Activated naive CD8-positive, alpha-beta T cell treated with anti-CD3 and anti-CD28 coated beads, Interleukin-2, amount 50 U/mL, for 24 hours (primary cell): ENCODE results near the gene MTHFSD.

Experiments used
- ATAC-seq: fragments of 150-1000 bp; cut with Tn5 transposase; one replicate; pipeline ENCODE4 v1.10.0; 2021
- DNase-seq: peaks from one replicate; pipeline ENCODE4 v3.0.0; 2021
- H3K27ac Mint-ChIP-seq: one replicate; pipeline ENCODE4 v1.8.0; 2021; ENCODE audit warnings: mild to moderate bottlenecking, mixed read lengths
- H3K27me3 Mint-ChIP-seq: one replicate; pipeline ENCODE4 v1.8.0; 2021; ENCODE audit warnings: mixed read lengths
- H3K36me3 Mint-ChIP-seq: one replicate; pipeline ENCODE4 v1.8.0; 2021; ENCODE audit warnings: low read depth, mixed read lengths
- H3K4me1 Mint-ChIP-seq: one replicate; pipeline ENCODE4 v1.8.0; 2021; ENCODE audit warnings: mixed read lengths
- H3K4me3 Mint-ChIP-seq: one replicate; pipeline ENCODE4 v1.8.0; 2021; ENCODE audit warnings: mild to moderate bottlenecking, moderate library complexity, mixed read lengths
- H3K9me3 Mint-ChIP-seq: one replicate; pipeline ENCODE4 v1.8.0; 2021; ENCODE audit warnings: mixed read lengths

MTHFSD gene

DNA sequence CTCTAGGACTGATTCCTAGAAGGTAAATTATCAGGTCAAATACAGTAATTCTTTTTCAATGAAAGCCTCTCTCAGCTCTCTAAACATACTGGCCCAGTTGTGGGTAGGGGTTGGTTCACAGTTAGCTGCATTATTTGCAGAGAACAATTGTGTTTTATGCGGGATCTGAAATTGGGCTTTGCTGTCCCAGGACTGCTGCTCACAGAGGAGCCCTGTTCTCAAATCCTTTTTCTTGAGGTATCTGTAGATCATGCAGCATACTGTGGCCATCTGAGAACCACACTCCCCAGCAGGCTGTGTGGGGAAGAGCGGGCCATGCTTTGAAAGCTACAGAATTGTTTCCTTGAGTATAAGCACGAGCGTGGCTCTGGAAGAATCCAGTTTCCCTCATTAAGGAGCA lies 17.5 kb downstream of the MTHFSD start:
- no peak for ATAC-seq
- no peak overlapping the region for H3K27ac Mint-ChIP-seq
- H3K4me1 Mint-ChIP-seq: no peaks in the 10 kb centered on the region
- H3K9me3 Mint-ChIP-seq: no peaks in the 10 kb centered on the region
- H3K27me3 Mint-ChIP-seq: no peaks in the 10 kb centered on the region
- H3K4me3 Mint-ChIP-seq: no peak overlapping the region
- peaks cover 20% of the 10 kb centered on the region for H3K36me3 Mint-ChIP-seq
- DNase-seq: no peak

DNA sequence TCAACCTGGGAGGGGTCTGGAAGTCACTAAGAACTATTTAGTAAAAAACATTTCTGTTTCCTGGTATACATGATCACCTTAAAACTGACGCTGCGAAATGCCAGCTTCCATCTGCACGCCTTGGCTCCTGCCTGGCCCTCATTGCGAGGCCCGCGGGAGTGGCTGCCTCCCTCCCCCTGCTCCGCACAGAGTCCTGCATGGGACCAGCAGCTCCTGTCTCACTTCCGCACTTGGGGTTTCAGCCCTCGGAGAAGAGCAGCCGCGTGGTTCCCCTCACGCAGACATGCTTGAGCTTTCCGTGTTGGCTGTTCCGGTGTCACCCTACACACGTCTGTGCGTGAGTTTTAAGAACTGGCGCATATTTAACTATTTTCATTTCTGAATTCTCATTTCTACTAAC lies 18.4 kb downstream of the MTHFSD start:
- Mint-ChIP-seq H3K36me3 (peaks cover 16% of the 10 kb centered on the region), H3K27me3 (no peaks in the 10 kb centered on the region), H3K27ac (no peak overlapping the region), H3K4me3 (no peak overlapping the region), H3K4me1 (no peaks in the 10 kb centered on the region), H3K9me3 (no peaks in the 10 kb centered on the region)
- DNase-seq (no peak), ATAC-seq (no peak)

DNA sequence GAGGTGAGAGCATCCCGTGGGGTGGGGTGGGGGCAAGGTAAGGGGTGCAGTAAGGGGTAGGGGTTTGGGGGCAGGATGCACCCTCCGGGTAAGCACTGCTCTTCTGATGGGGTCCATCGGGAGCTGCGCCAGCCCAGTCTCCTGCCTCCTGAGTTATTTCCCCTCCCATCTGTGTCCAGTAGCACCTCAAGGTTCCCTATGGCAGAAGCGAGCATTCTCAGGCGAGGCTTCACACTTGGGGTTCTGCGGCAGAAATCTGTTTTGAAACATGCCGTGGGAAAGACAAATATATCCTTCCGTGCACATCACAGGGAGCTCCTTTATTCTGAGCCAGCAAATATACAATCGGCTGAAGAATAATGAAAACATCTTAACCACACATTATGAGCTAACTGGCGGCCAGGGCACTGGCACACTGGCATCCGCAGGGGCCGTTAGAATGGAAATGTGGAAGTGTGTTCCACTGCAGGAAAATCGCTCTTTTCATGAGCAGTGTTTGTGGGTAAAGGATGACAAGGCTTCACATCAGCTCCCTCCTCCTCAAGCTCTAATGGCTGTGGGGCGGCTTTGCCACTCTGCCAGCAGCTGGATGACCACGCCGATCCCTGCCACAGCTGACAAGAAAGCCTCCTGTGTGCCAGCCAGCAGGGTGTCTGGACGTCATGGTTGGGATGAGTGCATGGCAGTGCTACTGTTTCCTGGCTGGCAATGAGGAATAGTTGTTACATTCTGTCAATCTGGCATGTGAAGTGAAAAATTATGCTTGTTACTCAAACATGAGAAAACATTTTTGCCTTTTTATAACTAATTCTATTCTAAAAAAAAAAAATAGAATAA lies 20.0 kb downstream of the MTHFSD start:
- Mint-ChIP-seq H3K4me1 (no peaks in the 10 kb centered on the region), H3K36me3 (peaks cover 11% of the 10 kb centered on the region), H3K9me3 (no peaks in the 10 kb centered on the region), H3K4me3 (no peak overlapping the region), H3K27me3 (no peaks in the 10 kb centered on the region), H3K27ac (no peak overlapping the region)
- no peak for ATAC-seq
- DNase-seq: no peak

DNA sequence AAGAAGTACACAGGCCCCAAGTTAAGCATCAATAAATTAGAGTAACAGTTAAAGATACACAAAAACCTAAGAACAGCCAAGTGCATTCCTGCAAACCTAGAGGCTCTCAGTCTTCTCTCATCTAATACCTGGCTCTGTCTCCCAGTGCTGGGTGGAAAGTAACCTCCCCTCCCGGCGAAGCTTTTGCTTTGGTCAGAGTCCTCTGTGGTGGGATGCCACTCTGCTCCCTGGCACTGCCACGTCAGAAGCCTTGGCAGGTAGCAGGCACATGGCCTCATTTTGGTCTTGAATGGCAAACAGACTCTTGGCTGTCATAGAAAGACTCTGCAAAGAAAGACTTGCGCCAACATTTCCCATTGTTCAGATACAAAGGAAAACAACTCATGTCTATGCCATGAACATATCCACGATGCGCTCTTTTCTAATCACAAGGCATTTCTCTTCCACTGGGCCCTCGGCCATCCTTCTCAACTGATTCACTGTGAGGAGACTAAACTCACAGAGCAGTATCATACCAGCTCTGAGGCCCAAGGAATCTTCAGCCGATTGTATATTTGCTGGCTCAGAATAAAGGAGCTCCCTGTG lies 21.2 kb downstream of the MTHFSD start:
- Mint-ChIP-seq H3K4me1 (no peaks in the 10 kb centered on the region), H3K36me3 (peaks cover 11% of the 10 kb centered on the region)

DNA sequence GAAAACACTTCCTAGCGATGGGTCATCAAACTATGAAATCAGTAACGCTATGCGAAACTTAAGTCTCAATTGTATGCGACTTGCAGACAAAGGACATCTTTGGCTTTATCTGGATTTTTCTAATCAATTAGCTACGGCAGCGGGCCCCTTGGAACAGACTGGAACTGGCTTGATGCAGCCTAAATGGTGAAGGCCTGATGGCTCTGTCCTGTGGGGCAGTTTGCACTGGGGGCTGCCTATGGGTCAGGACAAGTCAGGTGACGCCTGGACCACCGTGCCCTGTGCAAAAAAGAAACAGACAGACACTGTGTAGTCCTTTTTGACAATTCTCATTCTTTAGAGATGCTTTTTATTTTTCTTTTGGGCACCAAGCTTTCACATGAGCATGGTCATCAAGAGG lies 22.0 kb downstream of the MTHFSD start:
- ATAC-seq (no peak), DNase-seq (no peak)
- Mint-ChIP-seq H3K27ac (no peak overlapping the region), H3K4me1 (no peaks in the 10 kb centered on the region), H3K4me3 (no peak overlapping the region), H3K9me3 (no peaks in the 10 kb centered on the region), H3K27me3 (no peaks in the 10 kb centered on the region), H3K36me3 (peaks cover 13% of the 10 kb centered on the region)

More for the DNA sequence above, 21.2 kb downstream of the MTHFSD start:
- no peak overlapping the region for H3K27ac Mint-ChIP-seq
- ATAC-seq (no peak), DNase-seq (no peak)
- no peaks in the 10 kb centered on the region for H3K9me3 Mint-ChIP-seq
- H3K27me3 Mint-ChIP-seq: no peaks in the 10 kb centered on the region
- no peak overlapping the region for H3K4me3 Mint-ChIP-seq

DNA sequence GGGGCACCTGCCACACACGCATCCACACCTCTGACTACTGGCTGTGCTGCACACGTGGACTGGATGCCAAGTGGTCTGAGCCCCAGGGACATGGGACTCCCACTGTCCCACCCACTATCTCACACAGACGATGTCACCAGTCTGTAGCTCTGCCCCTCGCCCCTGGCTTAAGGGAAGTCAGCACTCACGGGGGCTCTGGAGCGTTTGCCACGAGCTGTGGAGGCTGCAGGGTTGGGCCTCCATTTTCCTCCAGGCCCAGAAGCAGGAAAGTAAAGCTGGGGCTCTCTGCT lies 22.6 kb downstream of the MTHFSD start:
- no peaks in the 10 kb centered on the region for H3K4me1 Mint-ChIP-seq

DNA sequence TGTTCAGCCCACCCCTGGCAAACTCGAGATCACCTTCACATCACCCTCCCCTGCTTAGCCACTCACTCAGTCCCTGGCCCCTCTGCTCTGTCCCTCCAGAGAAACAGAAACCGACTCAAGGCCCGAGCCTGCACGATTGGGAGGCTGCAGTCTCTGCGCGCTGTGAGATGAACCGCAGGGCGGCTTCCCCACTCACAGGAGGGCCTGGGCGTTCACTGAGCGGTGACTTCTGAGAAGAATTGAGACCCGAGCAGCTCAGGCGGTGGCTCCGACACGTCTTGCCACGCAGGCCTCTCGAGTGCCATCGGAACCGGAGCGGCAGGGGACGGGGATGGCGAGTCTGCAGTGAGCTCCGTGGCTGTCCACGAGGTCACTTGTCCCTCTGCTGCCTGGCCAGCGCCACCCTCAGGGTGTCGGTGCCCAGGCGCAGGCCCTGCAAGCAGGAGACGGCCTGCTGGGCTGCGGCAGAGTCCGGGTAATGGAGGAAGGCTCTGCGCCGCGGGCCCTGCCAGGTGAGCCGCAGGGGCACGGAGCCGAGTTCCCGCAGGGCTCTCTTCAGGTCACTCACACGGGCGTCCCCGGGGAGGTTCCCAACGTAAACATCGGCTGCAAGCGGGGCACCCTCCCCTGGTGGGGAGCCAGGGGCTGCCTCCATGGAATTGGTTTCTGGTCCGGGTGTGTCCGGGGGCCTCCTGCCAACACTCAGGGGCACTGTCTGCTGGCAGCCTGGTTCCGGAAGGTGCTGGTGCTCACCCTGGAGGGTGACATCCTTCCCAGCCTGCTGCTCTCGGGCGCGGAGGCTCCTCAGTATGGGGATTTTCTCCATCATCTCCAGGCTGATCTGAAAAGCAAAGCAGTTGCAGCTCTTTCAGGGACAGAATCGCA lies 23.2 kb downstream of the MTHFSD start:
- H3K36me3 Mint-ChIP-seq: peaks cover 8% of the 10 kb centered on the region
- no peak overlapping the region for H3K4me3 Mint-ChIP-seq
- H3K4me1 Mint-ChIP-seq: no peaks in the 10 kb centered on the region
- no peak overlapping the region for H3K27ac Mint-ChIP-seq
- DNase-seq (no peak), ATAC-seq (no peak)
- no peaks in the 10 kb centered on the region for H3K9me3 Mint-ChIP-seq
- H3K27me3 Mint-ChIP-seq: no peaks in the 10 kb centered on the region

More for the DNA sequence above, 22.6 kb downstream of the MTHFSD start:
- Mint-ChIP-seq H3K27ac (no peak overlapping the region), H3K4me3 (no peak overlapping the region), H3K36me3 (peaks cover 11% of the 10 kb centered on the region), H3K27me3 (no peaks in the 10 kb centered on the region), H3K9me3 (no peaks in the 10 kb centered on the region)
- no peak for DNase-seq
- no peak for ATAC-seq

DNA sequence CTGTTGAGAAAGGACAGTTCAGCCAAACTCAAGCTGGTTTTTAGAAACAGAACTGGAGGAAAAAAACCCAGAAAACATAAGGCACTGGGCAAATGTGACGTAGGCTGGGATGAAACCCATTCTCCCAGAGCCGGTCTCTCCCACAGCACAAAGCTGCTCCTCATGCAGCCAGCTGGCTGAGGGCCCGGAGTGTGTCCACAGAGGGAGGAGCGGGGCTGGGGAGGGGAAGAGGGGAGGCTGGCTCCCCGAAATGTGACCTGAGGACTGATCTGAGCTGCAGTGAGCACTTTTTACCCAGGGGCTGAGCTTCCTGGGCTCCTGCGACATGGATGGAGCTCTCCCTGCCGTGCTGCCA lies 23.9 kb downstream of the MTHFSD start:
- Mint-ChIP-seq H3K27ac (no peak overlapping the region), H3K4me1 (no peaks in the 10 kb centered on the region), H3K4me3 (no peak overlapping the region), H3K27me3 (no peaks in the 10 kb centered on the region), H3K36me3 (peaks cover 8% of the 10 kb centered on the region), H3K9me3 (no peaks in the 10 kb centered on the region)
- DNase-seq (no peak), ATAC-seq (no peak)

DNA sequence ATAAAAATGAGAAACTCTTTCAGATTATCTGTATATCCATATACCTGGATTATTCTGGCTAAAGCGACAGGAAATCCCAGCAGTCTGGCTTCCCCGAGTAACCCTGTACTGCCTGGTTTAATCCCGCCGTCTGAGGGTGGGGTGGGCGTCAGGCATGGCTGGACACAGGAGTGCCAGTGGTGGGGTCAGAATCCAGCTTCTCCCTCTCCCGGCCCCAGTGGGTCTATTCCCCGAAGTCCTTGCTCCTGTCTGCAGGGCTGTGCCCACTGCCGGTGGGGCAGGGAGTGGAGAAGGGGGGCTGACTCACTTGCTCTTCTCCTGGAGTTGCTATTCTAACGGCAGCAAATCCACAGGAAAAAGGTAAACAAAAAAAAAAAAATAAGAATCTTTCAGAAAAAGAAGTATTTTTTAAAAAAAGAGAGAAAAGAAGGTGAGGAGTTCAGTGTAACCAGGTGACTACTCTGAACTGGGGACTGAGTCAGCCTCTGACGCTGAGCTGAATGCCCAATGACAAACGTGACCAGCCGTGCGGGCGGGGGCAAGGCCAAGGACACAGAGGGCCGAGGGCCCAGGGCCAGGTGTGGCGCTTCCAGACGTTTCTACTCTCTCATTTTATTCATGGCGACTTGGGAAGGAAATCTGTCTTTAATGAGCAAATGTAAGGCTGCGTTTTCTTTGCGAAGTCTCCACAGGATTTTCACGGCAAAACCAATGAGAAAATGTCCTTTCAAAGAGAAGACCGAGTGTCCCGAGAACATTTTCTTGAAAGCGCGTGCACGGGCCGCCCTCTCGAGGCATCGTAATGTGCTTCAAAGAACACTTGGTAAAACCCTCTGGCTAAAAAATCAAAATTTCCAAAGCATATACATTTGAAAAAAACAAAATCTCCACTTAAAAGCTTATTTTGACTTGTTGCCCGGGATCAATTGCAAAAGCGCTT lies 24.5 kb downstream of the MTHFSD start:
- H3K4me1 Mint-ChIP-seq: no peaks in the 10 kb centered on the region
- ATAC-seq: no peak
- no peaks in the 10 kb centered on the region for H3K27me3 Mint-ChIP-seq
- H3K36me3 Mint-ChIP-seq: peaks cover 8% of the 10 kb centered on the region
- H3K4me3 Mint-ChIP-seq: no peak overlapping the region
- DNase-seq: no peak
- H3K9me3 Mint-ChIP-seq: no peaks in the 10 kb centered on the region
- no peak overlapping the region for H3K27ac Mint-ChIP-seq

DNA sequence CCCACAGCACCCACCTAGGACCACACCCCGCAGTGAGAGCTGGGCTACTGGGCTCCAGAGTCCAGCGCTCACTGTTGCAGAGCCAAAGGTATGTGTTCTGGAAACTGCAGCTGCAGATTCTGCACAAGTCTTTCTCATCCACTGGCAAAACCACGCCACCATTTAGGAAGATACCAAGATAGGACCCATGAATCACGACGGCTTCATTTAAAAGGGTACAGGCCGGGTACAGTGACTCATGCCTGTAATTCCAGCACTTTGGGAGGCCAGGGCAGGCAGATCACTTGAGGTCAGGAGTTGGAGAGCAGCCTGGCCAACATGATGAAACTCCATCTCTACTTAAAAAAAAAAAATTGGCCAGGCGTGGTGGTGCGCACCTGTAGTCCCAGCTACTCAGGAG lies 25.9 kb downstream of the MTHFSD start:
- H3K4me1 Mint-ChIP-seq: no peaks in the 10 kb centered on the region
- DNase-seq (no peak), ATAC-seq (no peak)
- no peak overlapping the region for H3K27ac Mint-ChIP-seq
- H3K9me3 Mint-ChIP-seq: no peaks in the 10 kb centered on the region
- H3K36me3 Mint-ChIP-seq: peaks cover 8% of the 10 kb centered on the region
- no peaks in the 10 kb centered on the region for H3K27me3 Mint-ChIP-seq
- no peak overlapping the region for H3K4me3 Mint-ChIP-seq

DNA sequence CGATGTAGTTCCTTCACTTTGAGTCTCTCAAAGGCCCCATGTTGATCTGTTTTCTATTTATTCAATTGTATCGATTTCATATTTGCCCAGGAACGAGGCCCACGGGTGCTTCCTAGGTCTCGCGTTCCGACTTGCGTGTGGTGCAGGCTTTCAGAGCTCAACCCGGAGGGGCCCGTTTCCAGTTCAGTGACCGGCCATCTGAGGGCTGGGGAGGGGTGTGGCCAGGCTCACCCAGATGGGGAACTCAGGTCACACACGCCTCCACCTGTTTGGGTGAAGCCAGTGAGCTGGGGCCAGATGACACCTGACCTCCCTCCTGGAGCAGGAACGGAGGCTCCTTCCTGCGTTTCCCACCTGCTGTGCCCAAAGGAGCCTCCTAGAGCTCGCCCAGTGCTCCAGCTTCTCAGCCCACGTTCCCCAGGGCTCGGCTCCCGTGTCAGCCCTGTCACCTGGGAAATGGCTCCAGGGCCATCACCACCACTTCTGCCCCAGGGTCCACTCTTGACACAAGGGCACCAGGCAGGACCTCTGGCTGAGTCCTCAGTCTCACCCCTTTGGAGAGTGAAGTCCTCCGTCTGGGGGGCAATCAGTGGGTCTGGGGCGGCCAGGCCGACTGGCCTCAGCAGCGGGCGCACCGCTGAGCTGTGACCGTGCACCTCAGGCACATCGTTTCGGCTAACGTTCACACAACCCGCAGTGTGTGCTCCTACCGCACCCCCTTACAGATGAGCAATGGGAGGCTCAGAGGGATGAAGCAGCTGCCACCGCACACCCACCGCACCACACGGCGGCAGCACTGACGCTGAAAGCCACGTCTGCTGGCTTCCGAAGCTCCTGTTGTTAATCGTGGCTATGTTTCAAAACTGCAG lies 26.7 kb downstream of the MTHFSD start:
- no peak for ATAC-seq
- Mint-ChIP-seq H3K9me3 (no peaks in the 10 kb centered on the region), H3K36me3 (peaks cover 8% of the 10 kb centered on the region), H3K27me3 (no peaks in the 10 kb centered on the region), H3K4me3 (no peak overlapping the region), H3K4me1 (no peaks in the 10 kb centered on the region), H3K27ac (no peak overlapping the region)
- no peak for DNase-seq

DNA sequence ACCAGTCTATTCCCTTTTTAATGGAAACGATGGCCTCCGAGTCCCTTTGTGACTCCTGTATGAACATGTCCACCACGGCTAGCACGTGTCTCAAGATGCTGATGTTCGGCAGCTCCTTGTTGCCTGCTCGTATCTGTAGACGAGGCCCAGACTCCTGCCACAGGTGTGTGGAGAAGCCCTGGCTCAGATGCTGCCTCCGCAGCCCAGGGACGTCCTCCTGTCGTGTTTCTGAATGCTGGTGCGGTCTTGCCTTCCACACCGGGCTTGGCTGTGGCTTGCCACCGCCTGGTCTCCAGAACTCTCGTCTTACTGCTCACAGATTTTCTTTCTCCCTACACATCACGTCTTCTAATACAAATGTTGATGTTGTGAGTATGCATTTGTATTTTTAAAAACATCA lies 27.7 kb downstream of the MTHFSD start:
- no peak for ATAC-seq
- H3K4me1 Mint-ChIP-seq: no peaks in the 10 kb centered on the region
- peaks cover 8% of the 10 kb centered on the region for H3K36me3 Mint-ChIP-seq
- no peaks in the 10 kb centered on the region for H3K27me3 Mint-ChIP-seq
- no peak overlapping the region for H3K27ac Mint-ChIP-seq
- H3K9me3 Mint-ChIP-seq: no peaks in the 10 kb centered on the region
- DNase-seq: no peak
- H3K4me3 Mint-ChIP-seq: no peak overlapping the region

DNA sequence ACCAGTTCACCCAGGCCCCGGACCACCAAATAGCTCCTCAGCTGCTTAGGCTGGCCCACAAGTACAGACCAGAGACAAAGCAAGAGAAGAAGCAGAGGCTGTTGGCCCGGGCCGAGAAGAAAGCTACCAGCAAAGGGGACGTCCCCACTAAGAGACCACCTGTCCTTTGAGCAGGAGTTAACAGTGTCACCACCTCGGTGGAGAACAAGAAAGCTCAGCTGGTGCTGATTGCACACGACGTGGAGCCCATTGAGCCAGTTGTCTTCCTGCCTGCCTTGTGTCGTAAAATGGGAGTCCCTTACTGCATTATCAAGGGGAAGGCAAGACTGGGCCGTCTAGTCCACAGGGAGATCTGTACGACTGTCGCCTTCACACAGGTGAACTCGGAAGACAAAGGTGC lies 29.3 kb downstream of the MTHFSD start:
- Mint-ChIP-seq H3K27me3 (peaks cover 5% of the 10 kb centered on the region), H3K4me3 (no peak overlapping the region), H3K4me1 (no peaks in the 10 kb centered on the region), H3K27ac (no peak overlapping the region), H3K36me3 (peaks cover 8% of the 10 kb centered on the region), H3K9me3 (no peaks in the 10 kb centered on the region)
- no peak for DNase-seq
- no peak for ATAC-seq
